HG02759 (cell line): ENCODE measurements around the gene SAP30BP.

ENCODE experiments used
- ATAC-seq: cut with Tn5 transposase; IDR thresholded peaks from one replicate; pipeline ENCODE4 v1.9.1; 2021; ENCODE audit warnings: mild to moderate bottlenecking, moderate library complexity; ENCODE audit not compliant: unreplicated experiment

The SAP30BP gene

DNA sequence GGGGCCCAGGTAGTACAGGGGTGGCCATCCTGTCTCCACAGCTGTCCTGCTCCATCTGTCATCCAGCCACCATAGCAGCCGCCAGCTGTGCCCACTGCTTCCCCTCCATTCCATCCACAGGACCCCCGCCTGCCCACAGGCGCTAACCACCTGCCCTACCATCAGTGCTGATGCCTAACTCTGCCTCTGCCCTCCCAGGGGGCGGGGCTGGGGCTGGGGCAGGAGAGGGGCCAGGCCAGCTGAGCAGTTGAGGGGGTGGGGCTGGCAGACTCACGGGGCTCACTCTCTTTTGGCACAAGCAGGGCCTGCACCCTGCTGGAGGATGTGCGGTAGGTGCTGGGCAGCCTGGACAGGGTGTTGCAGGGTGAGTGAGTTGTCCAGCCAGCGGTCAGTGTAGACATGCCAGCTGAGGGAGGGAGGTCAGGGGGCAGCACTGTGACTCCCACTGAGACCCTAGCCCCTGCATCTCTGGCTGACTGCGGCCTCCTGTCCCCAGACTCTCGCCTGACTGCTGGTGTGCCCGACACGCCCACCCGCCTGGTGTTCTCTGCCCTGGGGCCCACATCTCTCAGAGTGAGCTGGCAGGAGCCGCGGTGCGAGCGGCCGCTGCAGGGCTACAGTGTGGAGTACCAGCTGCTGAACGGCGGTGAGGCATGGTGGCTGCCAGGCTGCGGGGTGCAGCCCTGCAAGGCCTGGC, 88.2 kb downstream of the SAP30BP start:
- no peak for ATAC-seq

DNA sequence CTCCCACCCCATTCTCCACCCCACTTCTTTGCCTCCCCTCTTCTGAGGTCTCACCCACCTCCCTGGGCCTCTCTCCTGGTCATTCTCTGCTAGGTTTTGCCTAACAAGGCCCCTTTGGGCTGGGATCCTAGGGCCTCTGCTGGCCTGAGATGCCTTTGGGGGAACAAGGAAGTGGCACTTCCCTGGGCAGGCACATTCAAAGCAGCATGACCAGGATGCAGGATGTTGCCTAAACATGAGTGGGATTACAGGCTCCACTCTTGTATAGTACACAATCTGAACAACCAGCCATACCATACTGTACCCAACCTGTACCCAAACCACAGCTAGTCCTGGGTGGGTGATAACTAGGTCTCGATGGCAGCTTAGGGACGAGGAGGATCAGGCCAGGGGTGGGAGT, 88.9 kb downstream of the SAP30BP start:
- ATAC-seq: no peak

DNA sequence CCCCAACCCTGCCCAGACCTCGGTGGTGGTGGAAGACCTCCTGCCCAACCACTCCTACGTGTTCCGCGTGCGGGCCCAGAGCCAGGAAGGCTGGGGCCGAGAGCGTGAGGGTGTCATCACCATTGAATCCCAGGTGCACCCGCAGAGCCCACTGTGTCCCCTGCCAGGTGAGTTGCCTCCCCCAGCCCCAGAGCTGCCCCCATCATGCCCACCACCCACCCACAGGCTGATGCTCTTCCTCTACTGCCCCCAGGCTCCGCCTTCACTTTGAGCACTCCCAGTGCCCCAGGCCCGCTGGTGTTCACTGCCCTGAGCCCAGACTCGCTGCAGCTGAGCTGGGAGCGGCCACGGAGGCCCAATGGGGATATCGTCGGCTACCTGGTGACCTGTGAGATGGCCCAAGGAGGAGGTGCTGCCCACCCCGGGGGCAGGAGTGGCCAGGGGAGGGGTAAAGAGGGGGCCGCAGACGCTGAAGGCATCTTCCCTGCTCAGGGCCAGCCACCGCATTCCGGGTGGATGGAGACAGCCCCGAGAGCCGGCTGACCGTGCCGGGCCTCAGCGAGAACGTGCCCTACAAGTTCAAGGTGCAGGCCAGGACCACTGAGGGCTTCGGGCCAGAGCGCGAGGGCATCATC, 89.4 kb downstream of the SAP30BP start:
- ATAC-seq: no peak

- ATAC-seq: no peak
Measured at GRCh38 chr17:75757086-75757681, 90.0 kb downstream of the SAP30BP start.
